ENCODE data around the gene ZNF107.

Gene ZNF107

GRCh38 chr7:64665980-64666662 is at the start of gene ZNF107:
TSS of gene ZNF107 (plus strand) at chr7:64666133. CDS start at chr7:64666283, 150 bp downstream.
- no peaks in the 10 kb centered on the region for H3K27me3 ChIP-seq (ENCODE audit: control insufficient read depth, insufficient read depth, low read length)
- no peaks in the 10 kb centered on the region for H3K36me3 ChIP-seq (ENCODE audit: control insufficient read depth, insufficient read depth, low read length)
- H3K9ac ChIP-seq (ENCODE audit: low read length): peak within 1 kb of the TSS; percentile 89
- no peaks in the 10 kb centered on the region for H3K4me1 ChIP-seq (ENCODE audit: control insufficient read depth, insufficient read depth, low read length)
- H3K4me3 ChIP-seq (ENCODE audit: low read length): peak within 1 kb of the TSS; percentile 94
- H3K9me3 ChIP-seq (ENCODE audit: control insufficient read depth, low read length): no peaks in the 10 kb centered on the region

- Histone ChIP-seq H3K27me3 (ENCODE audit: control insufficient read depth, insufficient read depth, low read length) (no peaks in the 10 kb centered on the region), H3K9me3 (ENCODE audit: control insufficient read depth, low read length) (no peaks in the 10 kb centered on the region), H3K36me3 (ENCODE audit: control insufficient read depth, insufficient read depth, low read length) (no peaks in the 10 kb centered on the region), H3K4me3 (ENCODE audit: low read length) (no peak overlapping the region), H3K4me1 (ENCODE audit: control insufficient read depth, insufficient read depth, low read length) (no peaks in the 10 kb centered on the region), H3K9ac (ENCODE audit: low read length) (no peak overlapping the region)
Measured at GRCh38 chr7:64618785-64619456, 47.0 kb upstream of the ZNF107 start.

- H3K4me1 ChIP-seq (ENCODE audit: control insufficient read depth, insufficient read depth, low read length): no peaks in the 10 kb centered on the region
- no peaks in the 10 kb centered on the region for H3K27me3 ChIP-seq (ENCODE audit: control insufficient read depth, insufficient read depth, low read length)
- no peak overlapping the region for H3K9ac ChIP-seq (ENCODE audit: low read length)
- no peak overlapping the region for H3K4me3 ChIP-seq (ENCODE audit: low read length)
- no peaks in the 10 kb centered on the region for H3K9me3 ChIP-seq (ENCODE audit: control insufficient read depth, low read length)
- H3K36me3 ChIP-seq (ENCODE audit: control insufficient read depth, insufficient read depth, low read length): no peaks in the 10 kb centered on the region
Measured at GRCh38 chr7:64619705-64620104, 46.2 kb upstream of the ZNF107 start.

- Histone ChIP-seq H3K36me3 (ENCODE audit: control insufficient read depth, insufficient read depth, low read length) (no peaks in the 10 kb centered on the region), H3K4me3 (ENCODE audit: low read length) (no peak overlapping the region), H3K27me3 (ENCODE audit: control insufficient read depth, insufficient read depth, low read length) (no peaks in the 10 kb centered on the region), H3K4me1 (ENCODE audit: control insufficient read depth, insufficient read depth, low read length) (no peaks in the 10 kb centered on the region), H3K9ac (ENCODE audit: low read length) (no peak overlapping the region), H3K9me3 (ENCODE audit: control insufficient read depth, low read length) (no peaks in the 10 kb centered on the region)
Measured at GRCh38 chr7:64621656-64622055, 44.3 kb upstream of the ZNF107 start.

DNA sequence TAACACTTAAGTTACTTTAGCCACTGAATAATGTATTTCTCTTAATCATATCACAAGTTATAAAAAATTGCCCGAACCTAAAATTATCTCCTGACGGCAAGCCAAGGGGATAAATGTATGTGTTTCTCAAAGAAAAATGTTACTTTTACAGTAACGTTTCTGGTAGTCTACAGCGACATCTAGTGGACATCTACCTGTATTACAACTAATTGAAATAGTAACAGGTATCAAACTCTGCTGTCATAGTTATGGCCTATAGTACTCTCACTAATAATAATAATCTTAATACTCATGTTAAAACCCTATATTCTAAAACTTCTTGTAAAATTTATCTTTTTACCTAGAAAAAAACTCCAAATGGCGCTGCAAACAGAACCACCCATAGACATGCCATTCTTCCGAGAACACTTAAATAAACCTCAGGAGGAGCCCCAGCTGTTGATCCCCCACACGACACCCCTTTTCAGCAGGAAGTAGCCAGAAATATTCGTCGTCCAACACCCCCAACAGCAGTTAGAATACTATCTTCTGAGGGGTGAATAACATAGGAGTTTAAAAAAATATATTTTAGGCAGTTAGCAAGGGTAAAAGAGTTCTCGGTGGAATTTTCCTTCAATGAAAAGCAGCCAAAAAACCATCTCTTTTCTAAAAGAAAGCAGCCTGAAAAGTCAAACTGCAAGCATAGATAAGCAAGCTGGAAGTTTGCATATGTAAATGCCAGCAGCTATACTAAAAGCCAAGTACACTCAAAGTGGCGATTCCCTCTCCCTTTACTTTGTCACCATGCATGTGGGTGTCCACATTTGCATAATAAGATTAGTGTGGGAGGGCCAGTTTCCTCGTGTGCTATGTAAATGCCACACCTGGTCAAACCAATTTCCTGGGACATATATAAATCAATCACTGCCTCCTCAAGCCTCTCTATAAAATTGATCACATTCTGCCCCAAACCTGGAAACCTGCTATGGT is 40.5 kb upstream of the ZNF107 start:
- no peak overlapping the region for H3K4me3 ChIP-seq (ENCODE audit: low read length)
- H3K9ac ChIP-seq (ENCODE audit: low read length): no peak overlapping the region
- H3K27me3 ChIP-seq (ENCODE audit: control insufficient read depth, insufficient read depth, low read length): no peaks in the 10 kb centered on the region
- no peaks in the 10 kb centered on the region for H3K4me1 ChIP-seq (ENCODE audit: control insufficient read depth, insufficient read depth, low read length)
- H3K36me3 ChIP-seq (ENCODE audit: control insufficient read depth, insufficient read depth, low read length): no peaks in the 10 kb centered on the region
- no peaks in the 10 kb centered on the region for H3K9me3 ChIP-seq (ENCODE audit: control insufficient read depth, low read length)

GRCh38 chr7:64626083-64626469 is 39.9 kb upstream of the ZNF107 start:
- H3K9ac ChIP-seq (ENCODE audit: low read length): no peak overlapping the region
- no peaks in the 10 kb centered on the region for H3K36me3 ChIP-seq (ENCODE audit: control insufficient read depth, insufficient read depth, low read length)
- no peaks in the 10 kb centered on the region for H3K9me3 ChIP-seq (ENCODE audit: control insufficient read depth, low read length)
- no peaks in the 10 kb centered on the region for H3K4me1 ChIP-seq (ENCODE audit: control insufficient read depth, insufficient read depth, low read length)
- no peak overlapping the region for H3K4me3 ChIP-seq (ENCODE audit: low read length)
- H3K27me3 ChIP-seq (ENCODE audit: control insufficient read depth, insufficient read depth, low read length): no peaks in the 10 kb centered on the region

- H3K27me3 ChIP-seq (ENCODE audit: control insufficient read depth, insufficient read depth, low read length): no peaks in the 10 kb centered on the region
- H3K4me1 ChIP-seq (ENCODE audit: control insufficient read depth, insufficient read depth, low read length): no peaks in the 10 kb centered on the region
- no peak overlapping the region for H3K9ac ChIP-seq (ENCODE audit: low read length)
- H3K9me3 ChIP-seq (ENCODE audit: control insufficient read depth, low read length): no peaks in the 10 kb centered on the region
- H3K4me3 ChIP-seq (ENCODE audit: low read length): no peak overlapping the region
- no peaks in the 10 kb centered on the region for H3K36me3 ChIP-seq (ENCODE audit: control insufficient read depth, insufficient read depth, low read length)
Measured at GRCh38 chr7:64626557-64626956, 39.4 kb upstream of the ZNF107 start.

GRCh38 chr7:64628192-64628591 is 37.7 kb upstream of the ZNF107 start:
- H3K9me3 ChIP-seq (ENCODE audit: control insufficient read depth, low read length): no peaks in the 10 kb centered on the region
- no peaks in the 10 kb centered on the region for H3K27me3 ChIP-seq (ENCODE audit: control insufficient read depth, insufficient read depth, low read length)
- H3K4me1 ChIP-seq (ENCODE audit: control insufficient read depth, insufficient read depth, low read length): no peaks in the 10 kb centered on the region
- H3K9ac ChIP-seq (ENCODE audit: low read length): no peak overlapping the region
- H3K4me3 ChIP-seq (ENCODE audit: low read length): no peak overlapping the region
- no peaks in the 10 kb centered on the region for H3K36me3 ChIP-seq (ENCODE audit: control insufficient read depth, insufficient read depth, low read length)

DNA sequence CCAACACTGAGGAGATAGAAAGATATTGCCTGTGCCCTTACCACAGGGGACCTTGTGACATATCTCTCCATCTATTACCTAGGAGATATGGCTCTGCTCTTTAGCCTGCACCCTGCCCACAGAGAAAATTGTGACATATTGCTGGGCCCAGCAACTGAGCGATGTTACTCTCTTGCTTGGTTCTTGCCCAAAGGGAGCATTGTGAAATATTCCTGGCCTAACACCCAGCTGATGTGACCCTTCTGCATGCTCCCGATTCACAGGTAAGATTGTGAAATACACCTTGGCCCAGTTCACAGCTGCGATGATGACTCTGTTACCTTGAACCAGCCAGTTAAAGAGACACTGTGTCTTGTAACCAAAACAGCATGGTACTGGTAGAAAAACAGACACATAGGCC is 37.2 kb upstream of the ZNF107 start:
- H3K36me3 ChIP-seq (ENCODE audit: control insufficient read depth, insufficient read depth, low read length): no peaks in the 10 kb centered on the region
- H3K9ac ChIP-seq (ENCODE audit: low read length): no peak overlapping the region
- H3K27me3 ChIP-seq (ENCODE audit: control insufficient read depth, insufficient read depth, low read length): no peaks in the 10 kb centered on the region
- H3K4me1 ChIP-seq (ENCODE audit: control insufficient read depth, insufficient read depth, low read length): no peaks in the 10 kb centered on the region
- H3K4me3 ChIP-seq (ENCODE audit: low read length): no peak overlapping the region
- H3K9me3 ChIP-seq (ENCODE audit: control insufficient read depth, low read length): no peaks in the 10 kb centered on the region

DNA sequence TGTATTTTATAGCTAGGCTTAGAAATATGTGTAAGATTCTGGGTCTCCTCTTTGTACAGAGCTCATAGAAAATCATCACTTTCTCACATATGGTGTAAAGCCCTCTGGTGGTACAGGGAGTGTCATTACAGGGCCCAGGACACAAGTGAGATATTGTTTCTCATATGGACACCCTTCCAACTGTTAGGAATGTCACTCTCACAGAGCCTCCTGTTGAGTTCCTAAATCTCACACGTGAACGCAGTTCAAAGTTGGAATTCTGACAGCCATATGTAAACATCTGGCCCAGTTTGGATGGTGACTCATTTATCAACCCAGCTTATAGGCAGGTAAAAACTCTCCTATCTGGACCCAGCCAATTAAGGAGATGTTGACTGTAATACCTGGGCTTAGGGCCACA is 35.4 kb upstream of the ZNF107 start:
- H3K4me1 ChIP-seq (ENCODE audit: control insufficient read depth, insufficient read depth, low read length): no peaks in the 10 kb centered on the region

DNA sequence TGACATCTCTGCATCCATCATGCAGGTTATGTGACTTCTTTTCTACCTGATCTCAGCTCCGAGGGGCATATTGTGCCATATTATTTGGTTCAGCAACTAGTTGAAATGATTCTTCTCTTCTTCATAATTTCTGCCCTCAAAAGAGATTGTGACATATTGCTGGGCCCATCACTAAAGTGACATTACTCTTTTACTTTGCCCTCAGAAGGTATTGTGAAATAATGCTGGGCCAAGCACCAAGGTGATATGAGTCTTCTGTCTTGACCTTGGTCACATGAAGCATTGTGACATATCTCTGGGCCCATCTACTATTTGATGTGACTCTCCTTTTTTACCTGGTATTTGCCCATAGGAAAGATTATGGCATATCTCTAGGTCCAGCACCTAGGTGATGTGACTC is 33.9 kb upstream of the ZNF107 start:
- H3K4me1 ChIP-seq (ENCODE audit: control insufficient read depth, insufficient read depth, low read length): no peaks in the 10 kb centered on the region
- H3K9me3 ChIP-seq (ENCODE audit: control insufficient read depth, low read length): no peaks in the 10 kb centered on the region
- no peak overlapping the region for H3K9ac ChIP-seq (ENCODE audit: low read length)
- no peak overlapping the region for H3K4me3 ChIP-seq (ENCODE audit: low read length)
- H3K36me3 ChIP-seq (ENCODE audit: control insufficient read depth, insufficient read depth, low read length): no peaks in the 10 kb centered on the region
- no peaks in the 10 kb centered on the region for H3K27me3 ChIP-seq (ENCODE audit: control insufficient read depth, insufficient read depth, low read length)

More for the DNA sequence above, 35.4 kb upstream of the ZNF107 start:
- Histone ChIP-seq H3K36me3 (ENCODE audit: control insufficient read depth, insufficient read depth, low read length) (no peaks in the 10 kb centered on the region), H3K9ac (ENCODE audit: low read length) (no peak overlapping the region), H3K4me3 (ENCODE audit: low read length) (no peak overlapping the region), H3K9me3 (ENCODE audit: control insufficient read depth, low read length) (no peaks in the 10 kb centered on the region), H3K27me3 (ENCODE audit: control insufficient read depth, insufficient read depth, low read length) (no peaks in the 10 kb centered on the region)

DNA sequence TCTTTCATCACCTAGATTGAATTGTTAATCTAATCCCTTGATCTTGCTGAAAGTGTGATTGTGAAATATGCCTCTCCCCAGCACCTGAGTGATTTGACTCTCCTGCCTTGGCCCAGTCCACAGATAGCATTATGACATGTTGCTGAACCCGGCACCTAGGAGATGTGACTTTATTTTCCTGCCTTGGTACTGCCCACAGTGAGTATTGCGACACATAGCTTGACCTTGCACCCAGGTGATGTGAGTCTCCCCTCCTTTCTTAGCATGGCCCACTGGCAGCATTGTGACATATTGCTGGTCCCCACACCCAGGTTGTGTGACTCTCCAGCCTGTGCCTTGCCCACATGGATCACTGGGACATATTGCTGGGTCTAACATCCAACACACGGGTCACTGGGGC is 32.5 kb upstream of the ZNF107 start:
- Histone ChIP-seq H3K36me3 (ENCODE audit: control insufficient read depth, insufficient read depth, low read length) (no peaks in the 10 kb centered on the region), H3K9ac (ENCODE audit: low read length) (no peak overlapping the region), H3K27me3 (ENCODE audit: control insufficient read depth, insufficient read depth, low read length) (no peaks in the 10 kb centered on the region), H3K4me1 (ENCODE audit: control insufficient read depth, insufficient read depth, low read length) (no peaks in the 10 kb centered on the region), H3K9me3 (ENCODE audit: control insufficient read depth, low read length) (no peaks in the 10 kb centered on the region), H3K4me3 (ENCODE audit: low read length) (no peak overlapping the region)
